T-helper 1 cell (primary cell): Measurements from ENCODE around the gene TIMP2.
"Not testable (repeated sequence)": the region's sequence is repeated elsewhere in the genome, so short reads cannot be mapped to it uniquely, and the experiment has no call there.

Experiments used
- DNase-seq, 5 donors: peaks; one replicate each; pipeline ENCODE4 v3.0.0-alpha.2; 2012 to 2020

TIMP2 gene

DNA sequence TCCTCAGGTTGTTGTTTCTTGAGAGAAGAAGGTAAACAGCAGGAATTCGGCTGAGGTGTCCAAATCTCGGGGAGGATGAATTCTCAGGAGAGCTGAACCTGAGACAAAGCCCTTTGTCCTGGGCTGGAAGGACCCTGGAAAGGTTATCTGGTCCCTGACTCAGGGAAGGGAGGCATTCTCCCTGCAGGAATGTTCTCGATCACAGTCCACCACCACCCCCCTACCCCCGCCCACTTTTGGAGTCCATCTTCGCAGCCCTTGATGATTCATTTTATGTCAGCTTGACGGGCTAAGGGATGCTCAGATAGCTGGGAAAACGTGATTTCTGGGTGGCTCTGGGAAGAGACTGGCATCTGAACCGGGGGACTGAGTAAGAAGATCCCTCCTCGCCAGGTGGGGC, 20.8 kb downstream of the TIMP2 start:
- DNase-seq, result no peak

- no peak for DNase-seq
Measured at GRCh38 chr17:78903101-78903779, 21.9 kb downstream of the TIMP2 start, which contains the start of gene CEP295NL. Gene CEP295NL (minus strand): TSS chr17:78903201. CDS start chr17:78901828, 1,373 bp downstream.

GRCh38 chr17:78902231-78902630, 23.0 kb downstream of the TIMP2 start:
- DNase-seq, result not testable (repeated sequence)

DNA sequence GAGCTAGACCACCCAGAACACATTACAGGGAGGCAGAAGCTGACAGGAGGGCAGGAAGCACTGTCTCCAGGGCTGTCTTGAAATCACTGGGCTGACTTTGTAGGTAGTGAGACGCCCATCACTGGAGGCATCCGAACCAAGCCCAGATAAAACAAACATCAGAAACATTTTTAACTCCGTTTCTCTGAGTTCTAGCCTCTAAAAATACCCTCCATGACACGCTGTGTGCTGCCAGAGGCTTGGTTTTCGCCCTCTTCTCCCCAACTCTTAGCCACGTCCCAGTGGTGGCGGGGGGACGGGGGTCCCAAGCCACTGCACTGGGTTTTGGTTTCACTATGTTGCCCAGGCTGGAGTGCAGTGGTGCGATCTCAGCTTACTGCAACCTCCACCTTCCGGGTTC, 23.4 kb downstream of the TIMP2 start:
- DNase-seq, result no peak

GRCh38 chr17:78900816-78901215, 24.4 kb downstream of the TIMP2 start:
- no peak for DNase-seq

GRCh38 chr17:78899361-78900260, 25.6 kb downstream of the TIMP2 start:
- no peak for DNase-seq

GRCh38 chr17:78898947-78899346, 26.2 kb downstream of the TIMP2 start:
- no peak for DNase-seq

DNA sequence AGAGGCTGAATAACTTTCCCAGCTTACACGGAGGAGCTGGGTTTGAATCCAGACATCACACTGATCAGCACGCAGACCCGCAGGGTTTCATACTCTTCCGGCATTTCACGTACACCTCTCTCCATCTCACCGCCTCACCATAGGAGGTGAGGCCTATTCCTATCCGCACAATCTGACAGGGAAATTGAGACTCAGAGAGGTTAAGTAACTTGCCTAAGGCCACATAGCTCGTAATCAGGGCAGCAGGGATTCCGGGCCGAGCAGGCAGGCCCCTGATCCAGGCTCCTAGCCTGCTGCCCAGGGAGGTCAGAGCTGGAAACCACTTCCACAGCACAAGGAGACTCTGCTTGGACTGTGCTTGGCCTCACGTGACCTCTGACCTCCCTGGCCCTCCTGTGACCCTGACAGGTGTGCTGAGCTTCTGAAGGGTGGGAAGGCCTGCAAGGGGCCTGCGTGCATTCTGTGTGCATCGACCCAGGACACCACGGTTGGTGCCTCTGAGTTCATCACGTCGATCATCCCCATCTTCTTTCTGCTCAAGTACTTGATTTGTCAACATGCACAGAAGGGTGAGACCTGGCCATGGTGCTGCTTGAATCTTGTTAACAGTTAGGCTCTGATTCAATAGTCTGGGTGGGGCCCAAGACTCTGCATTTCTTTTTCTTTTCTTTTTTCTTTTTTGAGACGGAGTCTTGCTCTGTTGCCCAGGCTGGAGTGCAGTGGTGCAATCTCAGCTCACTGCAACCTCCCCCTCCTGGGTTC, 26.9 kb downstream of the TIMP2 start:
- no peak for DNase-seq

GRCh38 chr17:78897664-78898047, 27.5 kb downstream of the TIMP2 start:
- no peak for DNase-seq

- no peak for DNase-seq
Measured at GRCh38 chr17:78896834-78897663, 28.1 kb downstream of the TIMP2 start.

GRCh38 chr17:78896091-78896833, 28.9 kb downstream of the TIMP2 start:
- no peak for DNase-seq

DNA sequence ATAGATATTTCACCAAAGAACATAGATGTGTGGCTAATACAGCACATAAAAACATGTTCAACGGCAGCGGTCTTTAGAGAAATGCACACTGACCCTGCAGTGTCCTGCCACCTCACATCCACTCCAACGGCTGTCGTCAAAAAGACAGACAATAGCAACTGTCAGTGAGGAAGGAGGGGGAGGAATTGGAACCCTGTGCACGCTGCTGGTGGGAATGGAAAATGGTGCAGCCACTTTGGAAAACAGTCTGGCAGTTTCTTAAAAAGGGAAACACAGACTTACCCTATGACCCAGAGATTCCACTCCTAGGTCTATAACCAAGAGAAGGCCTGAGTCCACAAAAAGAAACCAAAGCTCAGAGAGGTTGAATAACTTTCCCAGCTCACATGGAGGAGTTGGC, 29.9 kb downstream of the TIMP2 start:
- DNase-seq, result no peak

- DNase-seq, result no peak
Measured at GRCh38 chr17:78893684-78894083, 31.5 kb downstream of the TIMP2 start.

- no peak for DNase-seq
Measured at GRCh38 chr17:78892936-78893379, 32.2 kb downstream of the TIMP2 start.

DNA sequence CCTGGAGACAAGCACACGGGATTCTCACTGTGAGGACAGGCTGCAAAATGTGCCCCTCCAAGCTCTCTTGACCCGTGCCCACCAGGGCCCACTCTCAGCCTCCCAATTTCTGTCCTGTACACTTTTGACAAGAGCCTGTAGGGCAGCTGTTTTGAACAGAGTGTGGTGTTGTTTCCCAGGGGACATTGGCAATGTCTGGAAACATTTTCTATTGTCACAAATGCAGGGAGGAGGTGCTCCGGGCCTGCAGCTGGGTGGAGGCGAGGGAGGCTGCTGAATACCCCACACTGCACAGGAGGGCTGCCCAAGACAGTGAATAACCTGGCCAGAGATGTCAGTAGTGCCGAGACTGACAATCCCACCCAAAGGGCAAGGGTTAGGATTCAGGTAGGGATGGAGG, 32.7 kb downstream of the TIMP2 start:
- DNase-seq, result no peak

DNA sequence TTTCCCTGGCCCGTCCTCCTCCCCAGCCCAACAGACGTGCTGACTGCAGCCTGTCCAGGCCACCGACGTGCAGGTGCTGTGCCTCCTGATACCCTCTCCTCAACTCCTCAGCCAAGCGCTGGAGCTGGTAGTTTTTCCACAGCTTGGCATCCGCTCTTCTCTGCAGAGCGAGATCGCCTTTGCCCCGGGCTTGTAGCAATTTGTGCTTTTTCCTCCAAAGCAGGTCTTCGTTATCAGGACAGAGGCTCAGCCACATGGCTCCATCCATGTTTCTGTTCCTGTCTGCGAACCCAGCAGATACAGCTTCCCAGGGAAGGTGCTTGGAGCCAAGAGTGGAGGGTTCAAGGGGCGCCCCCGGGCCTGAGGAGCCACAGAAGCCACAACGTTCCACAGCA, 33.1 kb downstream of the TIMP2 start:
- DNase-seq, result no peak

GRCh38 chr17:78891406-78892061, 33.7 kb downstream of the TIMP2 start:
- DNase-seq, result no peak

GRCh38 chr17:78890498-78890897, 34.7 kb downstream of the TIMP2 start:
- DNase-seq, result peak in 3 of 5 donors; percentile 12 to 83 (median 26)

GRCh38 chr17:78890096-78890495, 35.1 kb downstream of the TIMP2 start:
- DNase-seq, result not testable (repeated sequence)

DNA sequence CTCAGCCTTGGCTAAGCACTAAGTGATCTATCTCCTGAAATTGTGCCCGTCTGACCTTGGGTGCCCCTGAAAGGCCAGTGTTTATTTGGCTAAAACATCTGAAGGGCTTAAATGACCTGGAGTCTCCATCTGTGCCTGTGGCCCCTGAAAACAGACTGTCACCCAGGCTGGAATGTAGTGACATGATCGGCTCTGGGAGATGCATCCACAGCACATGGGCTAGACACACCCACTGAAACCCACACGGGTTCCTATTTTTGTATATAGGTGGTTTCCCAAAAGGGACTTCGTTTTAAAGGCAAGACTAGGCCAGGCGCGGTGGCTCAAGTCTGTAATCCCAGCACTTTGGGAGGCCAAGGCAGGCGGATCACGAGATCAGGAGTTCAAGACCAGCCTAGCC, 35.7 kb downstream of the TIMP2 start:
- peak in 1 of 5 donors; percentile 30 for DNase-seq
